H1 (cell line): Measurements from ENCODE around the gene CHDH. TPM values are rescaled to one million over a fixed set of nuclear protein-coding genes. Genes with fewer than 3 reads are reported as not detected.

Source experiments
- ASH2L ChIP-seq: fragments of 200-600, 300-600 bp; sonication (generic); IDR thresholded peaks from one replicate; pipeline ENCODE4 v1.7.1; 2017; ENCODE audit warnings: low read length
- BACH1 ChIP-seq: IDR thresholded peaks from 2 replicates; pipeline ENCODE4 v1.6.1; 2012; ENCODE audit warnings: low read length, improper control_type of control experiment
- HDAC6 ChIP-seq: IDR thresholded peaks from one replicate; pipeline ENCODE4 v1.7.1; 2012; ENCODE audit warnings: low read depth, mild to moderate bottlenecking, inconsistent platforms, low read length, moderate library complexity
- POLR2AphosphoS5 ChIP-seq: IDR thresholded peaks from 2 replicates; pipeline ENCODE4 v1.6.1; 2011; ENCODE audit warnings: low read depth, low read length
- RXRA ChIP-seq: IDR thresholded peaks from 2 replicates; pipeline ENCODE4 v1.6.1; 2011; ENCODE audit warnings: low read depth, mild to moderate bottlenecking, low read length, moderate library complexity; ENCODE audit not compliant: insufficient read depth
- SAP30 ChIP-seq: fragments of 300-600 bp; sonication (generic); IDR thresholded peaks from 2 replicates; pipeline ENCODE4 v1.7.1; 2012; ENCODE audit warnings: low read length, moderate library complexity, mild to moderate bottlenecking, inconsistent platforms; ENCODE audit not compliant: insufficient read depth, insufficient replicate concordance
- SIX5 ChIP-seq: IDR thresholded peaks from 2 replicates; pipeline ENCODE4 v1.6.1; 2011; ENCODE audit warnings: mild to moderate bottlenecking, low read depth, low read length
- SP1 ChIP-seq: IDR thresholded peaks from 2 replicates; pipeline ENCODE4 v1.6.1; 2011; ENCODE audit warnings: low read depth, low read length
- TCF12 ChIP-seq: IDR thresholded peaks from 2 replicates; pipeline ENCODE4 v1.6.1; 2011; ENCODE audit warnings: low read depth, mild to moderate bottlenecking, low read length
- polyA plus RNA-seq, 7 experiments: library from polyadenylated mRNA; depleted of rRNA in 3 of 7; stranded (reverse) in 5 of 7; unstranded in 2 of 7; fragments of >200 nt in 5 of 7; fragments of 200-250 nt in 2 of 7; gene quantifications; 1 replicate in 5 of 7; 2 replicates in 1 of 7; 4 replicates in 1 of 7; pipeline versions ENCODE4 v1.2.1 to v1.2.3, GENCODE V29; 2011 to 2013; ENCODE audit warnings: missing spikeins in 2 of 7, mixed read lengths in 2 of 7
- total RNA-seq: library from RNA; stranded (reverse); fragmentation: NEBNext Ultra II Directional; extraction: Animal tissue kit (Norgen Biotek cat#: 25700); gene quantifications from 2 replicates; pipeline ENCODE4 v1.2.1, GENCODE V29; 2021
- TF ChIP-seq, protein P1 (sequence below): fragments of 300-600 bp; sonication (generic); IDR thresholded peaks from 2 replicates; pipeline ENCODE4 v1.7.1; 2012; ENCODE audit warnings: low read length, moderate library complexity, mild to moderate bottlenecking, inconsistent platforms; ENCODE audit not compliant: insufficient replicate concordance

CHDH gene
- total and polyA plus RNA-seq, 2 of the 8 experiments (the other 6 are each of a cell fraction or from before 2014, with no cell fraction given): 4.9 to 10.3 TPM

DNA sequence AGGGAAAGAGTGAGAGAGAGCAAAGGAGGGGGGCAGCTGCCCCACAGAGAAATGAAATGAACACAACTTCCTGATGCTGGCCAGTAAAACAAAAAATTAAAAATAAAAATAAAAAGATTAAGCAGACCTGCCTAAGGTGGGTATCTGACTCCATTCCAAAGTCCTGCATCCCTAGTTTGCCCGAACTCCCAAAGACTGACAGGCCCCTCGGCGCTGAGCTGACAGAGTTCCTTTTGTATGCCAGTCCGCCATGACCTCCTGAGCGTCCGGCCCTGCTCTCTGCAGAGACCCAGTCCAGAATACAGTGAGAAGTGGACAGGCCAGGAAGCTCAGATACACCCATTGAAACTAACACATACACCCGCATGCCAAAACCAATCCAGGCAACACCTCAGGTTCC lies 54.9 kb downstream of the CHDH start (continued):
- TF ChIP-seq, protein P1, sequence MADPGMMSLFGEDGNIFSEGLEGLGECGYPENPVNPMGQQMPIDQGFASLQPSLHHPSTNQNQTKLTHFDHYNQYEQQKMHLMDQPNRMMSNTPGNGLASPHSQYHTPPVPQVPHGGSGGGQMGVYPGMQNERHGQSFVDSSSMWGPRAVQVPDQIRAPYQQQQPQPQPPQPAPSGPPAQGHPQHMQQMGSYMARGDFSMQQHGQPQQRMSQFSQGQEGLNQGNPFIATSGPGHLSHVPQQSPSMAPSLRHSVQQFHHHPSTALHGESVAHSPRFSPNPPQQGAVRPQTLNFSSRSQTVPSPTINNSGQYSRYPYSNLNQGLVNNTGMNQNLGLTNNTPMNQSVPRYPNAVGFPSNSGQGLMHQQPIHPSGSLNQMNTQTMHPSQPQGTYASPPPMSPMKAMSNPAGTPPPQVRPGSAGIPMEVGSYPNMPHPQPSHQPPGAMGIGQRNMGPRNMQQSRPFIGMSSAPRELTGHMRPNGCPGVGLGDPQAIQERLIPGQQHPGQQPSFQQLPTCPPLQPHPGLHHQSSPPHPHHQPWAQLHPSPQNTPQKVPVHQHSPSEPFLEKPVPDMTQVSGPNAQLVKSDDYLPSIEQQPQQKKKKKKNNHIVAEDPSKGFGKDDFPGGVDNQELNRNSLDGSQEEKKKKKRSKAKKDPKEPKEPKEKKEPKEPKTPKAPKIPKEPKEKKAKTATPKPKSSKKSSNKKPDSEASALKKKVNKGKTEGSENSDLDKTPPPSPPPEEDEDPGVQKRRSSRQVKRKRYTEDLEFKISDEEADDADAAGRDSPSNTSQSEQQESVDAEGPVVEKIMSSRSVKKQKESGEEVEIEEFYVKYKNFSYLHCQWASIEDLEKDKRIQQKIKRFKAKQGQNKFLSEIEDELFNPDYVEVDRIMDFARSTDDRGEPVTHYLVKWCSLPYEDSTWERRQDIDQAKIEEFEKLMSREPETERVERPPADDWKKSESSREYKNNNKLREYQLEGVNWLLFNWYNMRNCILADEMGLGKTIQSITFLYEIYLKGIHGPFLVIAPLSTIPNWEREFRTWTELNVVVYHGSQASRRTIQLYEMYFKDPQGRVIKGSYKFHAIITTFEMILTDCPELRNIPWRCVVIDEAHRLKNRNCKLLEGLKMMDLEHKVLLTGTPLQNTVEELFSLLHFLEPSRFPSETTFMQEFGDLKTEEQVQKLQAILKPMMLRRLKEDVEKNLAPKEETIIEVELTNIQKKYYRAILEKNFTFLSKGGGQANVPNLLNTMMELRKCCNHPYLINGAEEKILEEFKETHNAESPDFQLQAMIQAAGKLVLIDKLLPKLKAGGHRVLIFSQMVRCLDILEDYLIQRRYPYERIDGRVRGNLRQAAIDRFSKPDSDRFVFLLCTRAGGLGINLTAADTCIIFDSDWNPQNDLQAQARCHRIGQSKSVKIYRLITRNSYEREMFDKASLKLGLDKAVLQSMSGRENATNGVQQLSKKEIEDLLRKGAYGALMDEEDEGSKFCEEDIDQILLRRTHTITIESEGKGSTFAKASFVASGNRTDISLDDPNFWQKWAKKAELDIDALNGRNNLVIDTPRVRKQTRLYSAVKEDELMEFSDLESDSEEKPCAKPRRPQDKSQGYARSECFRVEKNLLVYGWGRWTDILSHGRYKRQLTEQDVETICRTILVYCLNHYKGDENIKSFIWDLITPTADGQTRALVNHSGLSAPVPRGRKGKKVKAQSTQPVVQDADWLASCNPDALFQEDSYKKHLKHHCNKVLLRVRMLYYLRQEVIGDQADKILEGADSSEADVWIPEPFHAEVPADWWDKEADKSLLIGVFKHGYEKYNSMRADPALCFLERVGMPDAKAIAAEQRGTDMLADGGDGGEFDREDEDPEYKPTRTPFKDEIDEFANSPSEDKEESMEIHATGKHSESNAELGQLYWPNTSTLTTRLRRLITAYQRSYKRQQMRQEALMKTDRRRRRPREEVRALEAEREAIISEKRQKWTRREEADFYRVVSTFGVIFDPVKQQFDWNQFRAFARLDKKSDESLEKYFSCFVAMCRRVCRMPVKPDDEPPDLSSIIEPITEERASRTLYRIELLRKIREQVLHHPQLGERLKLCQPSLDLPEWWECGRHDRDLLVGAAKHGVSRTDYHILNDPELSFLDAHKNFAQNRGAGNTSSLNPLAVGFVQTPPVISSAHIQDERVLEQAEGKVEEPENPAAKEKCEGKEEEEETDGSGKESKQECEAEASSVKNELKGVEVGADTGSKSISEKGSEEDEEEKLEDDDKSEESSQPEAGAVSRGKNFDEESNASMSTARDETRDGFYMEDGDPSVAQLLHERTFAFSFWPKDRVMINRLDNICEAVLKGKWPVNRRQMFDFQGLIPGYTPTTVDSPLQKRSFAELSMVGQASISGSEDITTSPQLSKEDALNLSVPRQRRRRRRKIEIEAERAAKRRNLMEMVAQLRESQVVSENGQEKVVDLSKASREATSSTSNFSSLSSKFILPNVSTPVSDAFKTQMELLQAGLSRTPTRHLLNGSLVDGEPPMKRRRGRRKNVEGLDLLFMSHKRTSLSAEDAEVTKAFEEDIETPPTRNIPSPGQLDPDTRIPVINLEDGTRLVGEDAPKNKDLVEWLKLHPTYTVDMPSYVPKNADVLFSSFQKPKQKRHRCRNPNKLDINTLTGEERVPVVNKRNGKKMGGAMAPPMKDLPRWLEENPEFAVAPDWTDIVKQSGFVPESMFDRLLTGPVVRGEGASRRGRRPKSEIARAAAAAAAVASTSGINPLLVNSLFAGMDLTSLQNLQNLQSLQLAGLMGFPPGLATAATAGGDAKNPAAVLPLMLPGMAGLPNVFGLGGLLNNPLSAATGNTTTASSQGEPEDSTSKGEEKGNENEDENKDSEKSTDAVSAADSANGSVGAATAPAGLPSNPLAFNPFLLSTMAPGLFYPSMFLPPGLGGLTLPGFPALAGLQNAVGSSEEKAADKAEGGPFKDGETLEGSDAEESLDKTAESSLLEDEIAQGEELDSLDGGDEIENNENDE: no peak
- TF ChIP-seq SIX5 (no peak), ASH2L (no peak), SP1 (no peak), SAP30 (no peak), TCF12 (no peak), BACH1 (no peak), RXRA (no peak), POLR2AphosphoS5 (no peak), HDAC6 (no peak)
